ENCODE measurements around the gene GNA15.

GRCh38 chr19:3100747-3101730 is 34.8 kb upstream of the GNA15 start:
- TF ChIP-seq, protein P1, sequence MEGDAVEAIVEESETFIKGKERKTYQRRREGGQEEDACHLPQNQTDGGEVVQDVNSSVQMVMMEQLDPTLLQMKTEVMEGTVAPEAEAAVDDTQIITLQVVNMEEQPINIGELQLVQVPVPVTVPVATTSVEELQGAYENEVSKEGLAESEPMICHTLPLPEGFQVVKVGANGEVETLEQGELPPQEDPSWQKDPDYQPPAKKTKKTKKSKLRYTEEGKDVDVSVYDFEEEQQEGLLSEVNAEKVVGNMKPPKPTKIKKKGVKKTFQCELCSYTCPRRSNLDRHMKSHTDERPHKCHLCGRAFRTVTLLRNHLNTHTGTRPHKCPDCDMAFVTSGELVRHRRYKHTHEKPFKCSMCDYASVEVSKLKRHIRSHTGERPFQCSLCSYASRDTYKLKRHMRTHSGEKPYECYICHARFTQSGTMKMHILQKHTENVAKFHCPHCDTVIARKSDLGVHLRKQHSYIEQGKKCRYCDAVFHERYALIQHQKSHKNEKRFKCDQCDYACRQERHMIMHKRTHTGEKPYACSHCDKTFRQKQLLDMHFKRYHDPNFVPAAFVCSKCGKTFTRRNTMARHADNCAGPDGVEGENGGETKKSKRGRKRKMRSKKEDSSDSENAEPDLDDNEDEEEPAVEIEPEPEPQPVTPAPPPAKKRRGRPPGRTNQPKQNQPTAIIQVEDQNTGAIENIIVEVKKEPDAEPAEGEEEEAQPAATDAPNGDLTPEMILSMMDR (IDR thresholded peaks at IDR 0.05; ENCODE audit: low read depth, low read length, poor library complexity, severe bottlenecking), result no peak
- TF ChIP-seq EZH2phosphoT487 (IDR thresholded peaks at IDR 0.05; ENCODE audit: borderline replicate concordance, low read length), result no peak
